Measurements from ENCODE around the gene MIPEP.
"Not testable (repeated sequence)": the region's sequence is repeated elsewhere in the genome, so short reads cannot be mapped to it uniquely, and the experiment has no call there.

MIPEP gene

DNA sequence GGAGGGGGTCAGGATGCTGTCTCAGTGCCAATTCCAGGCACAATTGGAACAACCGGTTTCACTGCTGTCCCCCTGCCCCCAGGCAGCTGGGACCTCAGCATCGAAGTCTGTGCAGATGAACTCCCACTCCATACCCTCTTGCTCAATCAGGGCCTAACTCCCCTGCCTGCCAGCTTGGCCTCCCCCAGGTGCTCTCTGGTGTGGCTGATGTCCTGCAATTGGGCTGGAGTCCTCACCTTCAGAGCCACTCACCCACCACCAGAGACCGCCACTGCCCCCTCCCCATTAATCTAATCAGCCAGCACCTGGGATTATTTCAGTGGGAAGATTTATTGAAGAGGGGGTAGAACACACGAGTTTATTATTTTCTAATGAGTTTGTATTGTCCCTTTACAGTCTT lies 118.8 kb downstream of the MIPEP start:
- DNase-seq, result no peak

DNA sequence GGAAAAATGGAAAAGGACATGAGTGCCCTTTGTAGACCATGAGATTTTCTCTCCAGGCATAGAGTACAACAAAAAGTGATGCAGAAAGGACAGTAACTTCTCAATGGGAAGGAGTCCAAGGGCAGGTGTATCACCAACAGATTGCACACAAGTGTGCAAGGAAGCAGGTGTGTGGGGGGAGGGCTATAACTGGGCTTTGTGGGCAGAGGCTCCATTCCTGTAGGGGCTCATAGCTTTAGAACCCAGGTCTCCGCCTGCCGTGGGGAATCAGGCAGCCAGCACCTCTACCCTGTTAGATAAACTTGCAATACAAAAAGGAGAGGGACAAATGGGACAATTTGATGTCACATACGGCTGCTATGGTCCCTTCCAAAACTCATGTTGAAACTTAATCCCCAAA lies 119.8 kb downstream of the MIPEP start:
- no peak for DNase-seq

DNA sequence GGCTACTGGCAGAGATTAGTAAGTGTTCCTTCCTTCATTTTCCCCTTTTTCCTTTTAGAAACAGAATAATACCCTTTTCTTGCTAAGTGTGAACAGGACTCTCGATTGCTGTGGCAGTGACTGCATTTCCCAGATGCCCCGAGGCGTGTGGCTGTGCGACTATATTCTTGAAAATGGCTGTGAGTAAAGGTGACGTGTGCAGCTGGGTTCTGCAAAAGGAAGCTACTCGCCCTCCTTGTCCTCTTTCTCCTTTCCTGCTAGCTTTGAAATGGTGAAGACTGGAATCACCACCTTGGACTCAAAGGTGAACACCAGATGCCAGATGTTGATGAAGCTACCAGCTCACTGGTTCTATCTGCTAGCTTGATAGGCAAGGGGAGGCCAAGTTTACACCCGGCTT lies 121.4 kb downstream of the MIPEP start:
- DNase-seq, result no peak

- DNase-seq, result no peak
These were observed 122.3 kb downstream of the MIPEP start for GRCh38 chr13:23766939-23767338.

- DNase-seq, result no peak
These were observed 122.9 kb downstream of the MIPEP start for GRCh38 chr13:23766283-23766682.

DNA sequence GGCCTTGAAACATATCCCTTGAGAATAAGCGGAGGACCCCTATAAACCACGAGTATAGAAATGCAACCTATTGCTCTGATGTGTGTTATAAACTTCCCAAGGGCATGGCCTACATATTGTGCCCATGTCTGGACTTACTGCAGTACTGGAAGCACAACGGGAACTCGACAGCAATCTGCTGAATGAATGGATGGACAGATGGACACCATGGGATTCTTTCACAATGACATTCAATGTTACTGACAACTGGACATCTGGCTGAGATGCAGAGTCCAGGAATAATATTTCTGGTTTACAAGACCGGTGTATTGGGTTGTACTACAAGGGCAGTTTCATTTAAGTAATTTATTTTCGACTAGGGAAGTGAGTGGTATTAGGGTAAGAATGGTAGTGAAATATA lies 123.7 kb downstream of the MIPEP start:
- DNase-seq, result no peak

DNA sequence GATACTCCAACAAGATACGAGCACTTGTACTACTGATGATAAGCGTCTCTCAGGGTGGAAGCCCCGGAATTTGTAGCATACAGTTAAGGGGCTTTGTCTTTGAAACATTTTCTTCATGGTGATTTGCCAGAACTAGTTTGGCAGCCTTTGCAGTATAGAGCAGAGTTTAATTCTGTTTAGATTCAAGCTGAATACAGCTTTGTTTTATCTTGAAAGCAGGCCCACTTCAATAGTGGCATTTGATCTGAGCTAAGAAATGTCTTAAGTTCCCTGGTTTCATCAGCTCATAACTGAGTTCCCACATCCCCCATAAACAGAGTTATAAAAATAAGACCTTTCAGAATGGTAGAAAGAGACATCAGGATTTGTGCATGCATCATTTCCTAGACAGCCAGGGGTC lies 125.9 kb downstream of the MIPEP start:
- no peak for DNase-seq

DNA sequence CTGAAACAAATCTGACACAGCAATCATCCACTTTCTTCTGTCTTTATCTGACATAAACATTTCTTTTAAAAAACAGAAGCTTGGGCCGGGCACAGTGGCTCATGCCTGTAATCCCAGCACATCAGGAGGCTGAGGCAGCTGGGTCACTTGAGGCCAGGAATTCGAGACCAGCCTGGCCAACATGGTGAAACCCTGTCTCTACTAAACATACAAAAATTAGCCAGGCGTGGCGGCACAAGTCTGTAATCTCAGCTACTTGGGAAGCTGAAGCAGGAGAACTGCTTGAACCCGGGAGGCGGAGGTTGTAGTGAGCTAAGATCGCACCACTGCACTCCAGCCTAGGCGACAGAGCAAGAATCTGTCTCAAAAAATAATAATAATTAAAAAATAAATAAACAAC lies 127.4 kb downstream of the MIPEP start:
- DNase-seq, result not testable (repeated sequence)

GRCh38 chr13:23760000-23760399 lies 129.2 kb downstream of the MIPEP start:
- no peak for DNase-seq

DNA sequence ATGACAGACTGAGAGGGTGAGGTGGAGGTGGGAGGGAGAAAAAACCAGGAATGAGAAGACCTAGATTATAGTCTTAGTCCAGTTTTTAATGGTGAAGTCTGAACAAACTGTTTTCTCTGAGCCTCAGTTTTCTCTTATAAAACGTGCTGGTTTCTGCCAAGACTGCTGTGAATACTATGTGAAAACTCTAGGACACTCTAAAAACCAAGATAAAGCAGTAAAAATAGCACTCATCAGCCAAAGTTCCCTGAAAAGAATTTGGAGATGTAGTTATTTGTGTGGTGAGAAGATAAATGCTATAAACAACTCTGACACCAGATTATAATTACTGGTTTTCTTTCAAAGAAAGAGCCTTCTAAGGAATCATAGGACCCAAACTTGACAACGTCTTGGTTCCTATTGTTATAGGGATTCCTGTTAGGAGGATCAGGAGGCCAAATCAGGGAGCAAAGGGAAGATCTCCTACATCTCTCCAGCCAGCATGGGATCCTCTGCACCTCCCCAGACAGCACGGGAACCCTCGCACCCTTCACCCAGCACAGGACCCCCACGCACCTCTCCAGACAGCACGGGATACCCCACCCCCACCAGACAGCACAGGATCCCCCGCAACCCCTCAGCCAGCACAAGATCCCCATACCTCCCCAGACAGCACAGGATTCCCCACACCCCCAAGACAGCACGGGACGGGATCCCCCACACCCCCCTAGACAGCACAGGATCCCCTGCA lies 130.2 kb downstream of the MIPEP start:
- no peak for DNase-seq

DNA sequence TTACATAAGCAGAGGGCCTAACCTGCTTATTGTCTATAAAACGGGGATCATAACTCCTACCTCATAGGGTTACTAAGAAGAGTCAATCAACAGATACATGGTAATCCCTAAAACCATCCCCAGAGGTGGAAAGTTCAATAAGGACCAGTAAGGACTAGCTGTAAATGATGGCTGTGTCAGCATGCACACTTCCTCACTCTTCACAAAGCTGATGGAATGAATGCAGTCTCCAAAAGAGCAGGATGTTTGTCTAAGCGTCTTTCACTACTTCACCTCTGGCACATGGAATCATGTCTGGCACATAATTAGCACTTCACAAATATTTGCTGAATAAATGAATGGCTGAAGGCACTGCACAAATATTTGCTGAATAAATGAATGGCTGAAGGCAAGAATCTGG lies 134.2 kb downstream of the MIPEP start:
- no peak for DNase-seq

DNA sequence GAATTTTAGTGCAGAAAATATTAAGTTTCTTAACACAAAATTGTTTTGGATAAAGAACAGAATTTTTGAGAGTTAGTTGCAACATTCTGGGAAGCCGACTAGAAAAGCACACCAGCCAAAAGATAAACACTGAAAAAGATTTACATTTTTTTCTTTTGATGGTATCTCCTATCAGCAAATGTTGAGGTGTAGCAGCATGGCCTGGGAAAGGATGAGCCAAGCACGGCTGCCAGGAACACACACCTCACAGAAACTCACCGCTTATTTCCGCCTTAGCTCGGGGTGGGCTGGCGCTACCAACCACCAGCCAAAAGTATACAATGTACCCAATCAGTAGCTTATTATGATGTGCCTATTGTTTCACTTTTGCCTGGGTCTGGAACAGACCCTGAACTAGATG lies 134.7 kb downstream of the MIPEP start:
- DNase-seq, result no peak

DNA sequence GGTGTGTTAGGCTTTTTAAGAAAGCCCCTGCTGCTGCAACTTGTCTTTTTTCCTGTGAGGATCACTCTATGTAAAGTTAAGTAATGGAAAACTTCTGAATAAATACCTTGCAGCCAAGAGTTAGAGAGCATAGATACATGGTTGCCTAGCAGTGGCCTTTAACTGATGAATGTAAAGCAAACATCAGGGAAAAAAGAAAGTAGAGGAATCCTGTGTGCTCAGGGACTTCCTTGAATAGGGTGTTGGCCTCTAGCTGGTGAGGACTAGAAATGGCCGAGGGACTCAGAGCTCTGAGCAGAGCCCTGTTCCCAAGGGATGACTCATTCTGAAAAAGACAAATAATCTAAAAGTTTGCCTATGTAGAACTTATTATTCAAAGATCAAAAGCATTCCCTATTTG lies 135.7 kb downstream of the MIPEP start:
- no peak for DNase-seq

- DNase-seq, result no peak
These were observed 136.8 kb downstream of the MIPEP start for GRCh38 chr13:23752111-23753001.

GRCh38 chr13:23751195-23751594 lies 138.0 kb downstream of the MIPEP start:
- DNase-seq, result no peak

DNA sequence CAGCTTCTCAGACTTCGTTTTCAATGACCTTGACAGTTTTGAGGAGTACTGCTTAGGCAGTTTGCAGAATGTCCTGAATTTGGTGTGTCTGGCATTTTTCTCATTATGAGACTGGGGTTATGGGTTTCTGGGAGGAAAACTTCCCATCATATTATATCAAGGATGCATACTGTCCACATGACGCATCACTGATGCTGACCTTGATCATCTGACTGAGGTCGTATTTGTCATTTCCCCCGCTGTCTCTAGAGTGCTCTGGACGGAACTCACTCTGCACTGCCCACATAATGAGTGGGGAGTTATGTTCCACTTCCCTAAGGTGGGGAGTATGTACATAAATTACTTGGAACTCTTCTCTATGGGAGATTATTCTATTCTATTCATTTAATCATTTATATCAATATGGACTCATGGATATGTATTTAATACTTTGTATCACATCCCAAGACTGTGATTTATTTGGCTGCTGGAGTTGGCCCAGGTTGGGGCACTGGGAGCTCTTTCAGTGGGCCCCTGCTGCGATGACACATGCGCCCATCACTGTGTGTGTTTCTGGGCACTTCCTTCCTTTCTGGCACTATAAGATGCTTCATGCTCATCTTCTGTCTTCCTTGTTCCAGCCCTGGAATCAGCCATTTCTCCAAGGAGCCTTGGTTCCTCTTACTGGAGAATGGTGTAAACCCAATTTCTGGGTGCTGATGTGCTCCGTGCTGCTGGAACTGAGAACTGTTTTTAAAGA lies 138.6 kb downstream of the MIPEP start:
- DNase-seq, result no peak

- no peak for DNase-seq
These were observed 139.8 kb downstream of the MIPEP start for GRCh38 chr13:23749288-23749873.

DNA sequence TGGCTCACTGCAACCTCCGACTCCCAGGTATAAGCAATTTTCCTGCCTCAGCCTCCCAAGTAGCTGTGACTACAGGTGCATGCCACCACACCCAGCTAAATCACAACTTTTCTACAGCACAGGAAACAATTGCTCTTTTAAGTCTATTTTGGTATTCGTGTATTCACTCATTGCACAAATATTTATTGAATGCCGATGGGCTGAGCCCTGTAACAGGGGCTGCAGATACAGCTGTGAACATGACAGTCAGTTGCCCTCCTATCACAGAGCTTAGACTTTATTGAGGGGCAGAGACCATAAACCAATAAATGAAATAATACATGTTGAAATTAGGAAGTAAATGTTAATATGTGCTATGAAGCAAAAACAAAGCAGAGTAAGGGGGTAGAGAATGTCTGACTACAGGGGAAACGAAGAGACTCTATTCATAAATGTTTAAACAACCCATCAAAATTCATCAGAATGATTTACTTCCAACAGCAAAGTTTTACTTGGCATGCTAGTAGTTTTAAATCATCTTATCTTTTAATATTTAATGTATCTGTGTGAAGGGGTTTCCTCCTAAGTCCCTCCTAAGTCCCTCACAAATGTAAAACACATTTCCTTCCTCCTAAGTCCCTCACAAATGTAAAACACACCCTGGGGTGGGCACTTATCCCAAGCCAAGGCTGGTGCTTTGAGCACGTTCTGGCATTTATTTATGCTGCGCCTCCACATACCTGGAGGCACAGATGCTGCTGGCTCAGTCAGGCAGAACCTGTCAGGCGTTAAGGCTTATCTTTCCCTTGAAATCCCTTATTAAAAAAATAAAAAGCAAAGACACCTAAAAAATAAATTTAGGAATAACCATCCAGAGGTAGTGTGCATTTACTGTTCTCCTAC lies 140.8 kb downstream of the MIPEP start:
- DNase-seq, result no peak

- not testable (repeated sequence) for DNase-seq
These were observed 143.1 kb downstream of the MIPEP start for GRCh38 chr13:23746141-23746540.

- no peak for DNase-seq
These were observed 144.9 kb downstream of the MIPEP start for GRCh38 chr13:23744315-23744714.

DNA sequence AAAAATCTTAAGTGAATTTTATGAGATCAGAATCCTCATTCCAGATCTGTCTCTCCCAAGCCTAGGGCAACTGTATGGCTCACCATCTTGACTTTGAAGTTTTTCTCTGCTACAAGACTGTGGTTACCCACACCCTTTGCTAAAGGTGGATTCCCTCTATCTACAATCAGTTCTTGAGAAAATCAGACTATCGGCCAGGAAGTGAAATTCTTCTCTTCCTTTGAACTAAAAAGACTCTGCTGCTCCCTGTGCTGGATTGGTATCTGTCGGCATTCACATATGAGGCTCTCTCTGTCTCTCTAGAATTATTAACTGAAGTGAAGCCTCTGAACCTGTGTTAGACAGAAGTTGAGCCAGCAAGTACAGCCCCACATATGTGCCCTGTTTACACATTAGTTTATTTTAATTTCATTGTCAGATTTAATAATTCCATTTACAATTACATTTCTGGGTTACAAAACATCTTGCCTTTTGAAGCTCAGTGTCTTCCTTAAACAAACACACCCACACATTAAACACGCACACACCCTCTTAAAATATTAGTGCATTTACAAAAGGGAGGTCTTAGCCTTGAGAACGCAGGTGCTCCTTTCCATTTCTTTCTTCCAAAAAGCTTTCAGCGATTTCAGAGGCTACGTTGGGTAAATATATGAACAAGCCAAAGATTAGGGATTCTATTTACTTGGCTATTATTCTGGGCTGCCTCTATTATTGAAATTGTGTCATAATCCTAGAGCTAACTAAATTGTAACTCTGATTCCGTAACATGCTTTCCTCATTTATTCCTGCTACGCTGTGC lies 145.7 kb downstream of the MIPEP start:
- DNase-seq, result no peak

All from stimulated activated CD4-positive, alpha-beta T cell treated with anti-CD3 and anti-CD28 coated beads, Interleukin-2, amount 100 ng/mL, for 48 hours (primary cell).